Stimulated activated naive CD4-positive, alpha-beta T cell treated with Interleukin-2 at 50 U/mL for 16 hours (primary cell): ENCODE data around the gene H2AZ1.
"Not testable (repeated sequence)": the region's sequence is repeated elsewhere in the genome, so short reads cannot be mapped to it uniquely, and the experiment has no call there.

Experiments
- DNase-seq: peaks from one replicate; lab custom pipeline; 2025; lab: John Stamatoyannopoulos, UW

The H2AZ1 gene

DNA sequence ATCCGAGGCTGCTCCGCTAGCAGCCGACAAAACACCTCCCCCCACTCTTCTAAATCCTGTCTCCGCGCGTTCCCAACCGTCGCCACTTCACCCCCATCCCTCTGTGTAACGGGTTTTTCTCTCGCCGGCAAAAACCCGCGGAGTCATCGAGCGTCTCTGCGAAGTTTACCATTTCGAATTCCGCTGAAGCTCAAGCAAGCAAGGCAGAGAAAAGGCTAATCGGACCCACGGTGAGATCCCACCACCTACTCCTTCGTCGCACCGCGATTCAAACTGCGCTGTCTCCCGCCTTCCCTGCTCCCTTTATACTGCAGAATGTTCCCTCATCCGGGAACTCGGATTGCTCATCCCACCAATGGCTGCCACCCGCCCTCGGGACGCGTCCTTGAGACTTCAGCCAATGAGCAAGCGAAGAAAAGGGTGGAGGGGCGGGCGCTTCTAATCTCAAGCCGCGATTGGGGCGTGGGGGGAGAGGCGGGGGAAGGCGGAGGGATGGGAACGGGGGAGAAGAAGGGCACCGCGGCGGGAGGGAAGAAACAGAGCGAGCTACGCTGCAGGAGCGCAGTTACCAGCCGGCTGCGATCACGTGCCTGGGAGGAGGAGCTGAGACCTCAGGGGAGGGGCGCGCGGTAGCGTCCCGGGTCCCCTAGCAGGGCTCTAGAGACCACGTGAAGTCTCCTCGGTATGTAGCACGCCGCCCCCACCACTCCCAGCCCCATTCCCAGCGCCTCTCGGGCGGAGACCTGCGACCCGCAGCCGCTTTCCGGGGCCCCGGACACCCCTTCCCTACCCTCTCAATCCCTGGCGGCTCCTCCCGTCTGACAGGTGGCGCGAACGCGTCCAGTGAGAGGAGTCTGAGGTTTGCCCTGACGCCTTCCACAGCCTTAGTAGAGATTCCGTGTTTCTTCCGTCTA is at the start of gene H2AZ1:
Gene H2AZ1, minus strand, starts transcription at position 277 of the 914 bp plus-strand sequence. Its CDS starts 105 bp downstream, at position 172.
- peak; percentile 99 for DNase-seq

DNA sequence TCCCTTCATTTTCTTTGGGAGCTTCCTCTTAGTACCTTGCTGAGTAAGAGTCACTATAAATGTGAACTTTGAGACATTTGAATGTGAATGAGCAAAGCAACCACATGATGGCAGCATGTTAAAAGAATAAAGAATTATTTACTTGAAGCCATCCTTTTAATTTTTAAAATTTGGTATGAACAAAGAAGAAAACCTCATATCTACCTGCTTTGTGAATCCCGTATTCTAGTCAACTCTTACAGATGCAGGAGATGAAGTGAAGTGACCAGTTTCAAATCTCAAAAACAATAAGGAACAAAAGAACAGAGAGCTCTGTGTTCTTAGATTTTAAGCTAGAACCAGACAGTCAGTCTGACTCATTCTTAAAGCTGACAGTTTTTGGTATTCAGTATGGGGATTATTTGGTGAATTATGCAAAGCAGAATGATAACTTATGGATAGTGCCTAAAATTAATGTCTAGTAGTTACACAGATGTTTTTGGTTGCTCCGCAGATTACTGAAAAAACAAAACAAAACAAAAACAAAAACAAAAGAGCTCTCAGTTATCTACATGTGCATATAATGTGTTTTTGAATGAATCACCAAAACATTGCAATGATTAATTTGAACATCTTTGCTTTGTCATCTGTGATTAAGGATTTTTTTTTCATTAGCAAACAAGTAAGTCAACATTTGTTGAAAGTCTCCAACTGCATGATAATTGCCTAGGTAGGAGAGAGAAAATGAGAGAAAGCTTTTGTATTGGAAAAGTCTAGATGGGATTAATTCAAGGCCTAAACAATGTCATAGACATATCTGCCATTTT is 48.2 kb upstream of the H2AZ1 start:
- DNase-seq: no peak

DNA sequence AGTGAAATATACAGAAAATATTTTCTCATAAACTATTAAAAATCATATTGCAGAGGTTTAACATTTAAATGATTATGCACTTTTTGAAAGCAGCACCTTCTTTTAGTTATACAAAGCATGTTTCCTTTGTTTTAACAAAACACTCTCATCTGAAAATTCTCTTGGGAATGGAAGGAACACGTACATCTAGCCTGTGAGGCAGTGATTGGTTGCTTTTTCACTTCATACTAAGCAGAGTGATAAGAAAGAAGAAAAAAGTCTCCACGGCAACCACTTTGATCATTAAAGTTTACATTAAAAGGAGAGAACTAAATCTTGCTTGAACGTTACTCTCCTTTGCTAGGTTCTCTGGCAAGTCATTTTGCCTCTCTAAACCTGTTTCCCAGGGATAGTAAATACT is 41.7 kb upstream of the H2AZ1 start:
- no peak for DNase-seq

DNA sequence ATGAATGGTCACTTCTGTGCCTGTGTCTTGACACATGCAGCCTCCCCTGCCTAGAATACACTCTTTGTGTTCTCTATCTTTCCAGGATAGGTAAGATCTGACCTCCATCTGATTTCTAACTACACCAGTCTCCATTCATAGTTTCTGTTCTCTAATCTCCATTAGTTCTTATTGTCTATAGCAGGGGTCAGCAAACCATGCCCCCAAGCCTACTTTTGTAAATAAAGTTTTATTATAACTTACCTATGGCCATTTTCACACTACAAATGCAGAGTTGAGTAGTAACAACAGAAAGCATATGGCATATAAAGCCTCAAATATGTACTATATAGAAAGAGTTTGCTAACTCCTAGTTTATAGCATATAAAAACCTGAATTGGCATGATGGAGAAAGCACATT is 37.6 kb upstream of the H2AZ1 start:
- no peak for DNase-seq

DNA sequence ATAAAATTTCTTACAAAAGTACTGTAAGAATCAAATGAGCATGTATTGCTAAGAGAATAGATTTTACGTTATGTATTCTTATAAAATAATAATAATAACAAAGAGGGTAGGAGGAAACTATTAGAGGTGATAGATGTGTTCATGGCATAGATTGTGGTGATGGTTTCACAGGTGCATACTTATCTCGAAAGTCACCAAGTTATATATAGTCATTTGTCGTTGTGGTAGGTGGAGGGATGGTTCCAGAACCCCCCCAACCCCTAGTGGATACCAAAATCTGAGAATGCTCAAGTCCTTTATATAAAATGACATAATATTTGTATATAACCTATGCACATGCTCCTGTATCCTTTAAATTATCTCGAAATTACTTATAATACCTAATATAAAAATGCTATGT is 36.7 kb upstream of the H2AZ1 start:
- DNase-seq: no peak

DNA sequence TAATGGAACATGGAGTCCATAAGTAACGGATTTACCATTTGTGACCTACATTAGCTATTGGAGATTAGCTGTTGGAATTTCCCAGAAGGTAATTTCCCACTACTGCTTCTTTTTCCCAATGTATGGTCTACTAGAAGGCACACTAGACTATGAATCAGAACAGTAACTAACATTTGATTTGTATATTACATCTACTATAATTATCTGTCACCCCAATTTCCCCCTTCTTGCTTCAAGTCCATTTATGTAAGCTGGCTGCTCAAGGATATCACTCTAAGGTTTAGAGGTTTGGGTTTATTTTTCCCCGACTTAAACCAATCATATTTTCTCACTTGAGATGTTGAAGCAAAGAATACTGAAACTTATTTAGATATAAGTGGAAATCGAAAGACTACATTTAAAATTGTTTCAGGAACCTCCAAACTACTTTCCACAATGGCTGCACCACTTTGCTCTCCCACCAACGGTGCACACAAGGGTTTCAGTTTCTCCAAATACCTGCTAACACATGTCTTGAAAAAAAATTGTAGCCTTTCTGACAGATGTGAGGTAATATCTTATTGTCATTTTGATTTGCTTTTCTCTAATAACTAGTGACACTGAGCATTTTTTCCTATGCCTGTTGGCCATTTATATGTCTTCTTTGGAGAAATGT is 33.3 kb upstream of the H2AZ1 start:
- DNase-seq: no peak

DNA sequence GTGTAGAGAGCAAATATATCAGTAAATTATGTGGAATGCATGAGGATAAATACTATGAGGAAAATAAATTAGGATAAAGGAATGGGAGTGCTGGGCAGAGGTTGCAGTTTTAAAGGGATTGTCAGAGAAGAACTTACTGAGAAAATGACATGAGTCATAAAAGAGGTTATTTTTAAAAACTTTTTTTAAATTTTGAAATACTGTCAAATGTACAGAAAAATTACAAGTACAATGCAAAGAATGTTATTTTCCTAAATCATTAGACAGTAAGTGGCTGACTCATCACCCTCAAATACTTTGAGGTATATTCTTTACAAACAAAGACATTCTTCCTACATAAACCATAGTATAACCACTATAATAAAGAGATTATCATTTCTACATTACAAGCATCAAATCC is 29.8 kb upstream of the H2AZ1 start:
- no peak for DNase-seq

DNA sequence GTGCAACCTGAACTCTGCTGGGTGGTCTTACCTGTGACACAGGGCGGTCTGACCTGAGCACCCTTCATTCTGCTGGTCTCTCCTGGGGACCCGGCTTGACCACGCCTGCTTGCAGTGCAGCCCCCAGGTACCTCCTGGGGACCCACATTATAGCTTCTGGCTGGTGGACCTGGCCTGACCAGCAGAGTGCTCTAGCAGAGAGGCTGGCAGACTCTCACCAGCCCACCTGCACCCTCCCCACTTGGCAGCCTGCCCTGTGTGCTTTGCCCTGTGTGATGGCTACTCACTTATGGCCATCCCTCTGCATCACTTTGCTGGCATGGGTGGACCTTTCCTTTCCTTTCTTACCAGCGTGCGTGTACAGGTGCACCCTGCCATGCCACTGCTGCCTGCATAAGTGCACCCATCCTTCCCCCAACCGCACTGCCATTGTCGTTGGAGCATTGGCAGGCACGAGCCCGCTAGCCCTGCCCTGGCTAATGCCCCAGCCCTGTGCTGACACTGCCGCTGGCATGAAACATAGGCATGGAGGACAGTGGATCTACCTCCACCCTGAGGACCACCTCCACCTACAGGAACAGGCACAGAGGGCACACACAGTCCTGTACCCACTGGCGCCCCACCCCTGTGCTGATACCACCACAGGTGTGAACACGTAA is 21.5 kb upstream of the H2AZ1 start:
- no peak for DNase-seq

DNA sequence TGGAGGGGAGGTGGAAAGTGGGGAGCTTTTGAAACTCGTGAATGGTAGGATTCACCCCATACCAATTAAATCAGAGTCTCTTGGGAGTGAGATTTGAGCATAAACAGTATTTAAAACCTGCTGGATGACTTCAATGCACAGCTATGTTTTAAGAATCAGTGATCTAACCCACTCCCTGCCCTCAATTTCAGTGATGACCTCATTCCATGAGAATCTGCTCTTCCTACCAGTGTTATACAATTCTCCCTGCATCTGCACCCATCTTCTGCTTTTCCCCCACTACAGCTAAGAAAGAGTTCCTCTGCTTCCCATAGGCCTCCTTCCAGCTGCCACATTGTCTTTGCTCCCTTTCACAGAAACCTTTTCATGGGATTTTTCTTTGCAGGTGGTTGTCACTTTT is 18.3 kb upstream of the H2AZ1 start:
- no peak for DNase-seq

DNA sequence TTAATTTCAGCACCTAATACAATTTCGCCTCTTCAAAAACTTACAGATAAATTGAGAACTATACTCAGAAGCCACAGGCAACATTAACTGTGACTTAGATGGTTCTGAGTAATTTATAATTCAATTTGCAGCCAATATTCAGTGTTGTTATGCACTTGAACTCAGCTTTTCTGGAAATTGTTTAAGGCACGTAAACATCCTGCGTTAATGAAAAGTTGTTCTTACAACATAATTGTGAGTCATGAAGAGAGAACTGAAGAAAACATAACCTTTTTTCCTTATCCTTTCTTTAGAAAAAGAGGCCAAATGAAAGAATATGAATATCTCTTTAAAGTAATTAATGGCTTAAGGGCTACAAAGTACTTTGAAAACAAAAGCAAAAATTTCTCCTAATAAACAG is 16.6 kb upstream of the H2AZ1 start:
- DNase-seq: no peak

DNA sequence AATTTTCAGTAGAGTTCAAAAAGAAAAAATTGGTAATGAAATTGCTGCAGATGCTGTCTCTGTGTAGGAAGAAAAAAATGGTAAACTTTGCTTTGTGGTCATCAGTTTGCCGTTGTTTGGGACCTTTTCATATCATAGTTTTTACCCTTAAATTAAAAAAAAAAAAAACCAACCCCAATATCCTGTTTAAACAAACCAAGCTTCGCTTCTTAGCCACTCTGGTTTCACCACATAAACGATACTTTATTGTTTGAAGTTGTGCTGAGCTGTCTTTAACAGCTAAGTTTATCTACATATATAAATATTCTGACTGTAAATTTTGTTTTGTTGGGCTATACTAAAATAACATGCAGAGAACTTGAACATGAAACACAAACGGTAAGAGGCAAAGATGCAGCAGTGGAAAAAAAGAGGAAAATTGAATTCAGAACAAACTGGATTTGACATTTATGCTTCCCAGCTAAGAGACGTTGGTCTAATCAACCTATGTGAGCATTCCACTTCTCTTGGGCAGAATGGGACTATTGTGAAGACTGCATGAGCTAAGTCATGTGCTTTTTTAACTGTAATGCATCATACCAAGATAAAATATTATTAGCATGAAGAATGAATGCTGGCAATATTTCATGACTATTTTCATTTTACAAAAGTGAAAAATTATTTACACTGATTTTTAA is 15.7 kb upstream of the H2AZ1 start:
- DNase-seq: no peak

DNA sequence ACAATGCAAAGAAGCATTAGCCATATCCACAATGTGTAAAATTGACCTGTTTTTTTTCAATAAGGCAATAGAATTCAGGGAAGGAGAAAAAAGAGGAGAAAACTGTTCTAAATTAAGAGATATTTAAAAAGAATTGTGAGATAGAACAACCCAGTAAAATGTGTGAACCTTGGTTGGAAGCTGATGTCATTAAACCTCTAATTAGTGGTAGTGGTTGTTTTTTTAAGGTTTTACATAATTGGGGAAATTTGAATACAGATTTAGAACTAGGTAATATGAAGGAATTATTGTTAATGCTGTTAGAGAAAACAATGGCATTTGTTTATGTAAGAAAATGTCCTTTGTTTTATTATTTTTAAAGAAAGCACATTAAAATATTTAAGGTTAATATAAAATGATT is 15.1 kb upstream of the H2AZ1 start:
- no peak for DNase-seq

DNA sequence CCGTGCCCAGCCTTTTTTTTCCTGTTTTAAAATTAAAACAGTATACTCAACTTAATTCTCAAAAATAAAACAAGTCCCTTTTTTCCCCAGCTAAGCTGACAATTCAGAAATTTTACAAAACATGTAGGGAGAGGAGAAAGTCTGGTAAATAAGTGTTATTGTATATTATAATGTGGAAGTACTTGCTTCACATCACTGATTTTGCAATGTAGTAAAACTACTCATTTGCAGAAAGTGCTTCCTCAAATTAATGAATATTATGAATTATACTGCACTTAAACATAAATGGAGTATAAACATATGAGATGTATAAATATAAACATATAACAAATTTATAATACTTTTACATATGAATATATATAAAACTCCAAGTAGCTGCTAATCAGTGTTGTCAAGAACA is 11.6 kb upstream of the H2AZ1 start:
- DNase-seq: no peak

DNA sequence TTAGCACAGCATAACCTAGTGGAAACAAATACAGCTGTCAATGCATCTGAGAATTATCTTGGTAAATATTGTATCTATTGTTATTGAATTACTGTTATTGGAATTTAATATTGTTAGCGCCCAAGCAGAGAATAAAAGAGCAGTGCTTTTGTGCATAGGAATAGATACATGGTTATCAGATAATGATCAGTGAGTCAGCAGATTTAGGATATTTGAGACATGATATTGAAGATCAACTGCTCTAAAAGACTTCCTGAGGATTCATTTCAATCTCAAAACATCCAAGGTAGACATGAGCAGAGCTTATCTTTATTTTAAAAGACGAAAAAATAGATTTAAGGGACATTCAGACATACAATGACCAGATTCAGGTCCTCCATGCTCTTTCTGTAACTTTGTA is 10.6 kb upstream of the H2AZ1 start:
- DNase-seq: no peak

DNA sequence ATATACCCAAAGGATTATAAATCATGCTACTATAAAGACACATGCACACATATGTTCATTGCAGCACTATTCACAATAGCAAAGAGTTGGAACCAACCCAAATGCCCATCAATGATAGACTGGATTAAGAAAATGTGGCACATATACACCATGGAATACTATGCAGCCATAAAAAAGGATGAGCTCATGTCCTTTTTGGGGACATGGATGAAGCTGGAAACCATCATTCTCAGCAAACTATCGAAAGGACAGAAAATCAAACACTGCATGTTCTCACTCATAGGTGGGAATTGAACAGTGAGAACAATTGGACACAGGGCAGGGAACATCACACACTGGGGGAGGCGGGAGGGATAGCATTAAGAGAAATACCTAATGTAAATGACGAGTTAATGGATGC is 8.1 kb upstream of the H2AZ1 start:
- DNase-seq: not testable (repeated sequence)

DNA sequence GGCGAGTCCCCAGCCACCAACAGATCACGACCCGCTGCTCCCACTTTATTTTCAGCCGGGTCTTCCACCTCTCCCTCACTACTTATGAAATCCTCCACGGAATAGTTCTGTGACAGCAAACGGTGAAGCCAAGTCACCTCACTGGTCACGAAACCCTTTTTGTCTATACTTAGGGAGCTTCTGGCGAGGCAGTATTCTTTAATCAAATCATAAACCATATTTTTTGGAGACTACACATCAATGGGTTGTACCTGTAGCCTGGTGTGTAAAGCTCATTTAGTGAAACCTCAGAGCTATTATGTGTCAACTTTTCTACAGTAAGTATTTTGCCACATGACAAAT is 809 bp upstream of the H2AZ1 start:
- DNase-seq: no peak

DNA sequence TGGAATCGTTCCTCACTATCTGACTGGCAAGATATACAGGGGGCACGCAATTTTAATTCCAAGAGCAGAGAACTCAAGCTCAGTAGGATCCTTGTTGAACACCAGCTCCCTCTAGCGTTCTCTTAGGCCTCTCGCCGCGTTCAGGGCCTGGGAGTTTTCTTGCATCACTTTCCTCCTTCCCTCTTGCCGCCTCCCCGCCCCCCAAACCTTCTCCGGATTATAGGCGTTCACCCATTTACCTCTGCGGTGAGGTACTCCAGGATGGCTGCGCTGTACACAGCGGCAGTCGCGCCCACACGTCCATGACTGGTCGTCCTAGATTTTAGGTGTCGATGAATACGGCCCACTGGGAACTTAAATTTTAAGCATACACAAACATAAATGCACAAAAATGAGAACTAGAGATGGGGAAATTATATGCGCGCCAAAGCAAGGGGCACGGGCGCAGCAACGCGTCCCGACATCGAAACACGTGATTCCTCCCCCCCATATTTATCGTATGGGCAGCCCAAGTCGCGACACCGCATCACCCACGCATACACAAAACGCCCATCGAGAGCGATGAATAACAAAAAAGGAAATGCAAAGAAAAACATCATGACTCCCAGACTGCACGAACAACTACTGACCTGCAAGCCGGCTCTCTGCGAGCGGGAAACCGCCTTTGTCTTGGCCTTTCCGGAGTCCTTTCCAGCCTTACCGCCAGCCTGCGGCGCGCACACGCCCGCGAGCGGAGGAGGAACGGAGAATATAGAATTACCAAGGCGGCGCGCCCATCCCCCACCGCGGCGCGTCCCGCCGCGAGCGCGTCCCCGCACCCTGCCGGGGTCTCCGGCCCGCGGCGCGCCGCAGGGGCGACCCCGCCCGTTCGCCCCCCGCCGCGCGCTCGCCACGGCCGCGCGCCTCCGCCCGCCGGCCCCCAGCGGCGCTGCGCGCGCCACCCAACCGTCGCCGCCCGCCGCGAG is 759 bp downstream of the H2AZ1 start:
- DNase-seq: peak; percentile 90

DNA sequence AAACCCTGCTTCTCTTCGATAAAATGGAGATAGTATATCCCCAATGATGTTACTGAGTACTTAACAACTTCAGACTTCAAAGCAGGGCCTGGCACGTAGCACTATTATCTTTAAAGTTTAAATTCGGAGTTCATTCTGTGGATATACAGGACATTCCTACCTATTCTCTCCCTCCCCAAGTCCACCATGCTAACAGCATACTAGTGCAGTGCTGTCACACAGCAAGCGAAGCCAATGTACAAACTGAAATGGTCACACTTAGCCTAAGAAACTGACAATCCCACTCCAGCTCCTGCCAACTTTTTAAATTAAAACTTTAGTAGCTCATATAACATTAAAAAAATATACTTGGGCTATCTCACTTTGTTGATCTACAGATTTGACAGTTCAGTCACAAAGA is 2.5 kb downstream of the H2AZ1 start:
- no peak for DNase-seq

DNA sequence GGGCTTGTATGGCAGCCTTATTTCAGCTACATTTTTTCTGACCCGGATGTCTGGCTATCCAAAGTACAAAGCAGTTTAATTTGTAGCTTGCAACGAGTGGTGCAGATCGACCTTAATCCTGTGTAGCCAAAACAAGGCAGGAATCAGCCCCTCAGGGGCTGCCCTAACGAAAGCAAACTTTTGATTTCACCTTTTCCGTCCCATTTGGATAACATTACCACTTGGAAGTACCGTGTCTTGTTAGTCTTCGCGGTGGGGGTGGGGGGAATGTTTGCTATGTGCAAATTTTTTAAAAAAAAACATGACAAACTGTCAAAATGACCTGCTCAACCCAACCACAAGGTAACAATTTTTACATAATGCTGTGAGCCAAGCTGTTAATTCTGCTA is 2.9 kb downstream of the H2AZ1 start:
- DNase-seq: no peak

DNA sequence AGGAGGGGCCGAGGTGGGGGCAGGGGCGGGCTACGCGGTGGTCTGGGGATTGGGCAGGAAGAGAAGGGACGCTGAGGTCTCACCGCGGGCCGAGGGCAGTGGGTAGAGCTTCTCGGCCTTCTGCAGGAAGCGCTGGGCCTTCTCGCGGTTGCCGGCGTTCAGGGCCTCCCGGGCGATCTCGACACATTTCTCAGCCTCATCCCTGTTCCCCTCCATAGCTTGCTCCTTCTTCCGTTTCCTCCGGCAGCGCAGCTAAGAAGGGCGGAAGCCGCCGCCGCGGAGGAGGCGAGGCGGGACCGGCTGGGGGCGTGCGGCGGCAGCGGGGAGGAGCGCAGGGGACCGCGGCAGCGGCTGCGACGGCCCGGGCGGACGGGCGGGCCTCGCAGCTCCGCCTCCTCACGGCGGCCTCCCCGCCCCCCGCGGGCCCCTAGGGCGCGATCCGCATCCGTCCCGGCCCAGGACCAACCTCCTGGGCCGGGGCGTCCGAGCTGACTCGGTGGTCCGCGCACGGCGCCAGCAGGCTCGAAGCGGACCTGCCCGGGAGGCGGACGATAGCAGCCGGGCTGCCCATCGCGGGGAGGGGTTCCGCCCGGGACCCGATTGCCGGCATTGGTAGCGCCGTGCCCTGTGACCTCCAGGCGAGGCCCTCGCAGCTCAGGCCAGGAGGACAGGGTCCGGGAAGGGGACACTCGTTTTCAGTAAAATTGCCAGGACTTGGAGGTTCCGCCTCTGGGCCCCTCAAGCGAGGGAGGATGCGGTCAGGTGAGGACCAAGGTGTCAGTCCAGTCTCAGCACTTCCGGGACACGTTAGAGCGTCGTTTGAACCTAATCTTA is 3.5 kb downstream of the H2AZ1 start, which contains the start of gene DNAJB14:
Gene DNAJB14, minus strand, starts transcription at position 263 of the 834 bp plus-strand sequence. Its CDS starts 47 bp downstream, at position 216.
- peak; percentile 73 for DNase-seq
